SK-N-SH treated with all-trans-retinoic acid at 6 μM for 48 hours (cell line): Measurements from ENCODE around the gene DLG3.

Experiments used
- ATAC-seq: fragments of 200-7000 bp; cut with Tn5 transposase; 3 replicates; pipeline ENCODE4 v1.9.1; 2020; ENCODE audit warnings: mild to moderate bottlenecking, moderate library complexity
- ARNTL ChIP-seq: fragments of 450-650 bp; formaldehyde crosslinking; IDR thresholded peaks from 2 replicates; pipeline ENCODE4 v1.5.0; 2020; ENCODE audit warnings: low read depth, mild to moderate bottlenecking, moderate library complexity, borderline replicate concordance
- BACH2 ChIP-seq: fragments of 250-450 bp; sonication (Bioruptor Pico); IDR thresholded peaks from 2 replicates; pipeline ENCODE4 v1.9.0; 2021; ENCODE audit warnings: mild to moderate bottlenecking, borderline replicate concordance
- CREB5 ChIP-seq: fragments of 250-450 bp; sonication (Bioruptor Pico); IDR thresholded peaks from 2 replicates; pipeline ENCODE4 v1.5.1; 2020; ENCODE audit warnings: low read depth, mild to moderate bottlenecking, moderate library complexity
- CSRNP3 ChIP-seq: fragments of 250-450 bp; sonication (Bioruptor Pico); IDR thresholded peaks from 2 replicates; pipeline ENCODE4 v1.5.1; 2021; ENCODE audit warnings: mild to moderate bottlenecking, moderate library complexity
- GLIS3 ChIP-seq: fragments of 250-450 bp; sonication (Bioruptor Pico); IDR thresholded peaks from 2 replicates; pipeline ENCODE4 v1.5.0; 2020; ENCODE audit warnings: mild to moderate bottlenecking, moderate library complexity
- ISL1 ChIP-seq: fragments of 250-450 bp; sonication (Bioruptor Pico); IDR thresholded peaks from 2 replicates; pipeline ENCODE4 v2.1.2; 2022; ENCODE audit warnings: mild to moderate bottlenecking, moderate library complexity
- OSR1 ChIP-seq: fragments of 250-450 bp; sonication (Bioruptor Pico); IDR thresholded peaks from 2 replicates; pipeline ENCODE4 v1.8.0; 2022; ENCODE audit warnings: moderate library complexity, mild to moderate bottlenecking, inconsistent platforms
- PATZ1 ChIP-seq: fragments of 250-450 bp; sonication (Bioruptor Pico); IDR thresholded peaks from 2 replicates; pipeline ENCODE4 v1.8.0; 2020; ENCODE audit warnings: mild to moderate bottlenecking, moderate library complexity, borderline replicate concordance
- POU6F1 ChIP-seq: fragments of 250-450 bp; sonication (Bioruptor Pico); IDR thresholded peaks from 2 replicates; pipeline ENCODE4 v1.8.0; 2021; ENCODE audit warnings: low read depth, mild to moderate bottlenecking, moderate library complexity, borderline replicate concordance
- PPARA ChIP-seq: fragments of 250-450 bp; sonication (Bioruptor Pico); IDR thresholded peaks from 2 replicates; pipeline ENCODE4 v1.5.0; 2020; ENCODE audit warnings: mild to moderate bottlenecking, borderline replicate concordance
- RARB ChIP-seq: fragments of 250-450 bp; sonication (Bioruptor Pico); IDR thresholded peaks from 2 replicates; pipeline ENCODE4 v1.8.0; 2021; ENCODE audit warnings: mild to moderate bottlenecking, moderate library complexity
- SNAI2 ChIP-seq: fragments of 250-450 bp; sonication (Bioruptor Pico); IDR thresholded peaks from 2 replicates; pipeline ENCODE4 v1.5.0; 2020; ENCODE audit warnings: mild to moderate bottlenecking, moderate library complexity
- TCF4 ChIP-seq: fragments of 250-450 bp; sonication (Bioruptor Pico); IDR thresholded peaks from 2 replicates; pipeline ENCODE4 v1.8.0; 2021; ENCODE audit warnings: mild to moderate bottlenecking, moderate library complexity, borderline replicate concordance
- TOX ChIP-seq: fragments of 250-450 bp; sonication (Bioruptor Pico); IDR thresholded peaks from 2 replicates; pipeline ENCODE4 v1.8.0; 2021; ENCODE audit warnings: mild to moderate bottlenecking, moderate library complexity, borderline replicate concordance
- ZC3H10 ChIP-seq: fragments of 250-450 bp; sonication (Bioruptor Pico); IDR thresholded peaks from 2 replicates; pipeline ENCODE4 v1.5.1; 2021; ENCODE audit warnings: mild to moderate bottlenecking, moderate library complexity
- ZFP3 ChIP-seq: fragments of 250-450 bp; sonication (Bioruptor Pico); IDR thresholded peaks from 2 replicates; pipeline ENCODE4 v1.5.0; 2020; ENCODE audit warnings: mild to moderate bottlenecking, moderate library complexity
- ZFP30 ChIP-seq: fragments of 450-650 bp; formaldehyde crosslinking; IDR thresholded peaks from 2 replicates; pipeline ENCODE4 v1.5.0; 2022; ENCODE audit warnings: mild to moderate bottlenecking, moderate library complexity
- ZNF565 ChIP-seq: fragments of 450-650 bp; formaldehyde crosslinking; conservative IDR thresholded peaks from 2 replicates; pipeline ENCODE4 v1.5.0; 2020; ENCODE audit warnings: low read depth, mild to moderate bottlenecking, moderate library complexity
- ZNF70 ChIP-seq: fragments of 450-650 bp; formaldehyde crosslinking; IDR thresholded peaks from 2 replicates; pipeline ENCODE4 v1.5.0; 2020; ENCODE audit warnings: mild to moderate bottlenecking, moderate library complexity

Gene DLG3

GRCh38 chrX:70525733-70526132, 81.1 kb downstream of the DLG3 start:
- no peak for TF ChIP-seq OSR1 (CRISPR knock-in tag)
- no peak for TF ChIP-seq BACH2
- TF ChIP-seq TOX (CRISPR knock-in tag) = no peak
- no peak for TF ChIP-seq POU6F1 (CRISPR knock-in tag)
- no peak for TF ChIP-seq GLIS3 (CRISPR knock-in tag)
- no peak for TF ChIP-seq TCF4 (CRISPR knock-in tag)
- TF ChIP-seq ZNF70 (CRISPR knock-in tag) = no peak
- TF ChIP-seq ZFP3 (CRISPR knock-in tag) = no peak
- no peak for TF ChIP-seq ISL1 (CRISPR knock-in tag)
- no peak for TF ChIP-seq SNAI2
- ATAC-seq = no peak

- ATAC-seq = no peak
Measured at GRCh38 chrX:70527053-70527452, 82.4 kb downstream of the DLG3 start.

More at GRCh38 chrX:70527053-70527452, 82.4 kb downstream of the DLG3 start:
- TF ChIP-seq CSRNP3 (no peak), RARB (no peak), PATZ1 (CRISPR knock-in tag) (no peak), CREB5 (CRISPR knock-in tag) (no peak), ZC3H10 (CRISPR knock-in tag) (no peak), POU6F1 (CRISPR knock-in tag) (no peak), ARNTL (CRISPR knock-in tag) (no peak), TOX (CRISPR knock-in tag) (no peak), ISL1 (CRISPR knock-in tag) (no peak), GLIS3 (CRISPR knock-in tag) (no peak), SNAI2 (no peak), ZNF70 (CRISPR knock-in tag) (no peak), ZNF565 (CRISPR knock-in tag) (no peak), PPARA (CRISPR knock-in tag) (no peak), ZFP30 (no peak), BACH2 (no peak), ZFP3 (CRISPR knock-in tag) (no peak)
